SU-DHL-6 (cell line): ENCODE data around the gene ZBTB44.

ENCODE experiments used
- H2AFZ ChIP-seq: fragments of 200-600 bp; sonication (generic); 2 replicates; pipeline ENCODE4 v1.6.1; 2014; ENCODE audit warnings: low read depth, mild to moderate bottlenecking, moderate library complexity, mixed read lengths, antibody characterized with exemption, low read length; ENCODE audit not compliant: severe bottlenecking
- H3F3A ChIP-seq: fragments of 200-600 bp; shearing (Covaris generic); 2 replicates; pipeline ENCODE4 v1.6.0; 2016; ENCODE audit warnings: antibody characterized with exemption, mild to moderate bottlenecking; ENCODE audit not compliant: insufficient read depth
- H3K27ac ChIP-seq: fragments of 200-600 bp; sonication (generic); 2 replicates; pipeline ENCODE4 v1.5.1; 2016; ENCODE audit warnings: low read depth, mild to moderate bottlenecking, low read length, moderate library complexity, mixed read lengths
- H3K27me3 ChIP-seq: fragments of 200-600 bp; sonication (generic), shearing (Covaris generic); 2 replicates; pipeline ENCODE4 v1.6.0; 2014; ENCODE audit warnings: mild to moderate bottlenecking, low read length
- H3K36me3 ChIP-seq: fragments of 200-600 bp; sonication (generic); 2 replicates; pipeline ENCODE4 v1.6.1; 2014; ENCODE audit warnings: mild to moderate bottlenecking, low read length, mixed read lengths
- H3K4me2 ChIP-seq: fragments of 300-600, 200-600 bp; shearing (Covaris generic), sonication (generic); 2 replicates; pipeline ENCODE4 v1.6.0; 2014; ENCODE audit warnings: low read length, low read depth, mild to moderate bottlenecking; ENCODE audit not compliant: poor library complexity, severe bottlenecking
- H3K4me3 ChIP-seq: fragments of 200-600 bp; sonication (generic); 2 replicates; pipeline ENCODE4 v1.5.1; 2014; ENCODE audit warnings: antibody characterized with exemption, low read length, mild to moderate bottlenecking, mixed read lengths; ENCODE audit not compliant: insufficient read depth, poor library complexity, severe bottlenecking
- H3K79me2 ChIP-seq: fragments of 200-600 bp; sonication (generic); 2 replicates; pipeline ENCODE4 v1.6.1; 2014; ENCODE audit warnings: mild to moderate bottlenecking, low read length, moderate library complexity; ENCODE audit not compliant: insufficient read depth
- H3K9ac ChIP-seq: fragments of 200-600 bp; sonication (generic); 2 replicates; pipeline ENCODE4 v1.7.0; 2014; ENCODE audit warnings: mild to moderate bottlenecking, low read length
- H3K9me2 ChIP-seq: fragments of 200-600 bp; sonication (generic); replicated peaks from 2 replicates; pipeline ENCODE4 v1.6.1; 2014; ENCODE audit warnings: low read length; ENCODE audit not compliant: insufficient read depth
- H3K9me3 ChIP-seq: fragments of 200-600 bp; sonication (generic); 2 replicates; pipeline ENCODE4 v1.6.1; 2014; ENCODE audit warnings: low read length, mixed read lengths; ENCODE audit not compliant: insufficient read depth
- H4K20me1 ChIP-seq: fragments of 200-600 bp; sonication (generic); 2 replicates; pipeline ENCODE4 v1.6.1; 2014; ENCODE audit warnings: low read depth, mild to moderate bottlenecking, antibody characterized with exemption, low read length, moderate library complexity, mixed read lengths
- CTCF ChIP-seq: fragments of 200-600 bp; sonication (generic); IDR thresholded peaks from one replicate; pipeline ENCODE4 v1.5.1; 2017; ENCODE audit warnings: antibody characterized with exemption, mild to moderate bottlenecking, low read length, moderate library complexity; ENCODE audit not compliant: insufficient read depth, poor library complexity, severe bottlenecking
- EZH2phosphoT487 ChIP-seq: fragments of 200-600 bp; sonication (generic), shearing (Covaris generic); conservative IDR thresholded peaks from 2 replicates; pipeline ENCODE4 v1.6.1; 2018; ENCODE audit warnings: mild to moderate bottlenecking, antibody characterized with exemption, low read length, moderate library complexity, mixed read lengths

ZBTB44 gene

GRCh38 chr11:130219148-130219547 is 95.6 kb downstream of the ZBTB44 start:
- Histone ChIP-seq H3K79me2 (no peaks in the 10 kb centered on the region), H4K20me1 (no peaks in the 10 kb centered on the region), H3K27me3 (no peaks in the 10 kb centered on the region), H3K4me2 (no peak overlapping the region), H3K4me3 (no peak overlapping the region), H3K9me3 (no peaks in the 10 kb centered on the region), H3K9ac (no peak overlapping the region), H3F3A (no peaks in the 10 kb centered on the region), H3K36me3 (no peaks in the 10 kb centered on the region), H2AFZ (no peak overlapping the region), H3K27ac (no peak overlapping the region), H3K9me2 (no peaks in the 10 kb centered on the region)
- no peak for TF ChIP-seq EZH2phosphoT487
- TF ChIP-seq CTCF, result no peak

- no peak overlapping the region for H3K27ac ChIP-seq
- no peaks in the 10 kb centered on the region for H3K27me3 ChIP-seq
- H4K20me1 ChIP-seq, result no peaks in the 10 kb centered on the region
- H3K9me2 ChIP-seq, result no peaks in the 10 kb centered on the region
- H3F3A ChIP-seq, result no peaks in the 10 kb centered on the region
- no peak for TF ChIP-seq CTCF
- TF ChIP-seq EZH2phosphoT487, result no peak
- H3K9ac ChIP-seq, result no peak overlapping the region
- no peak overlapping the region for H2AFZ ChIP-seq
- no peaks in the 10 kb centered on the region for H3K36me3 ChIP-seq
- H3K4me2 ChIP-seq, result no peak overlapping the region
- no peak overlapping the region for H3K4me3 ChIP-seq
- H3K9me3 ChIP-seq, result no peaks in the 10 kb centered on the region
- no peaks in the 10 kb centered on the region for H3K79me2 ChIP-seq
These were observed 96.1 kb downstream of the ZBTB44 start for GRCh38 chr11:130218501-130219070.

- Histone ChIP-seq H3K79me2 (no peaks in the 10 kb centered on the region), H3K9me2 (no peaks in the 10 kb centered on the region), H3K27me3 (no peaks in the 10 kb centered on the region), H3K9ac (no peak overlapping the region), H3K27ac (no peak overlapping the region), H3K4me3 (no peak overlapping the region), H3K36me3 (no peaks in the 10 kb centered on the region), H2AFZ (no peak overlapping the region), H4K20me1 (no peaks in the 10 kb centered on the region), H3F3A (no peaks in the 10 kb centered on the region), H3K9me3 (no peaks in the 10 kb centered on the region), H3K4me2 (no peak overlapping the region)
- TF ChIP-seq EZH2phosphoT487 (no peak), CTCF (no peak)
These were observed 97.3 kb downstream of the ZBTB44 start for GRCh38 chr11:130217133-130218031.
